DMS79 (cell line): ENCODE results near the gene ARPC1A.
"Not testable (repeated sequence)": the region's sequence is repeated elsewhere in the genome, so short reads cannot be mapped to it uniquely, and the experiment has no call there.

ENCODE experiments used
- DNase-seq: peaks from one replicate; lab custom pipeline; 2025; lab: John Stamatoyannopoulos, UW

ARPC1A gene

GRCh38 chr7:99322659-99323058 lies 3.0 kb upstream of the ARPC1A start:
- DNase-seq: not testable (repeated sequence)

GRCh38 chr7:99324559-99324958 lies 1.1 kb upstream of the ARPC1A start:
- no peak for DNase-seq

GRCh38 chr7:99325001-99325493 lies 651 bp upstream of the ARPC1A start:
- DNase-seq: no peak

DNA sequence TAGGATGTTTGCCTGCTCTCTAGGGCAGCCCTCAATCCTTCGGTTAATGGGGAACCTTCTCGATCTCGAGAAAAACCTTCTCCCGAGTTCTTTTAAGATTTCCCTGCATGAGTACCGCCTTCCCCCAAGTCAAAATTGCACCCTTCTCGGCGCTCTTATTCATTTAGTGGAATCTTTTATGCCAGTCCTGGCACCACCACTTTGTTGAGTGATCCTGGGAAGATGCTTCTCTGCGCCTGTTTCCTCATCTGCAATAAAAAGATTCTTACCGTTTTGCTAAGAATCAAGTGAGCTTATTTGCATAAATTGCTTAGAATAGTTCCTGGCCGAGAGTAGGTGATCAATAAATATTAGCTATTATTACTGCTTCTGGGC lies 697 bp downstream of the ARPC1A start:
- DNase-seq: no peak

GRCh38 chr7:99330314-99330961 lies 4.7 kb downstream of the ARPC1A start:
- not testable (repeated sequence) for DNase-seq

DNA sequence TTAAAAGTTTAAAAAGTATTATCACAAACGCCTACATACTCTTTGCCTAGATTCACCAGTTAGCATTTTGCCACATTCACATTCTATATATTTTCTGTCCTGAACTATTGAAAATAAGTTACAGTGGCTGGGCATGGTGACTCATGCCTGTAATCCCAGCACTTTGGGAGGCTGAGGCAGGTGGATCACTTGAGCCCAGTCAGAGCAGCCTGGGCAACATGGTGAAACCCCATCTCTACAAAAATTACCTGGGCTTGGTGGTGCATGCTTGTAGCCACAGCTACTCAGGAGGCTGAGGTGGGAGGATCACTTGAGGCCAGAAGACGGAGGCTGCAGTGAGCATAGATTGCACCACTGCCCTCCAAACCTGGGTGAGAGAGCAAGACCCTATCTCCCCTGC lies 5.3 kb downstream of the ARPC1A start:
- DNase-seq: no peak

DNA sequence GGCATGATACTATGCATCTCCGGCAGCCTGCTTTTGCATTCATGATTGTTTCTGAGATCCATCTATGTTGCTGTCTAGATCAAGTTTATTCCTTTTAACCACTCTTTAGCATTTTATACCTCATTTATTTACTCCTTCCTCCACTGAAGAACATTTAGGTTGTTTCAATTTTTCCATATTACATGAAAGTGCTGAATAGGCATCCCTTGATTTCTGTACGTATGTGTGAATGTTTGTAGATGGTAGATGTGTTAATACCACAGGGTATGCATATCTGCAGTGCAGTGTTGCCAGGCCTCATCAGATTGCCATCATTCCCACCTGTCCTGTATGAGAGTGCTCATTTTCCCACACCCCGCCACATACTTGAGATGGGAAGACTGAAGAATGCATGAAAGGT lies 13.9 kb downstream of the ARPC1A start:
- DNase-seq: no peak

GRCh38 chr7:99340659-99341058 lies 15.0 kb downstream of the ARPC1A start:
- DNase-seq: no peak

- DNase-seq: no peak
These were observed 18.5 kb downstream of the ARPC1A start for GRCh38 chr7:99344061-99344647.

DNA sequence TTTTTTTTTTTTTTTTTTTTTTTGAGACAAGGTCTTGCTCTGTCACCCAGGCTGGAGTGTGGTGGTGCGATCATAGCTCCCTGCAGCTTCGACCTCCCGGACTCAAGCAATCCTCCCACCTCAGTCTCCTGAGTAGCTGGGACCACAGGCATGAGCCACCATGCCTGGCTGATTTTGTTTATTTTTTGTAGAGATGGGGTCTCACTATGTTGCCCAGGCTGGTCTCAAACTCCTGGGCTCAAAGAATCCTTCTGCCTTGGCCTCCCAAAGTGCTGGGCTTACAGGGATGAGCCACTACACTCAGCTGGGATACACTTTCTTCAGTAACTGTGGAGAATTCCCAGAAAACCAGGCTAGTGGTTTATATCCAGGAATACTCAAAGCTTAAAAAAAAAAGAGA lies 24.9 kb downstream of the ARPC1A start:
- DNase-seq: not testable (repeated sequence)

GRCh38 chr7:99352247-99352646 lies 26.5 kb downstream of the ARPC1A start:
- DNase-seq: no peak

DNA sequence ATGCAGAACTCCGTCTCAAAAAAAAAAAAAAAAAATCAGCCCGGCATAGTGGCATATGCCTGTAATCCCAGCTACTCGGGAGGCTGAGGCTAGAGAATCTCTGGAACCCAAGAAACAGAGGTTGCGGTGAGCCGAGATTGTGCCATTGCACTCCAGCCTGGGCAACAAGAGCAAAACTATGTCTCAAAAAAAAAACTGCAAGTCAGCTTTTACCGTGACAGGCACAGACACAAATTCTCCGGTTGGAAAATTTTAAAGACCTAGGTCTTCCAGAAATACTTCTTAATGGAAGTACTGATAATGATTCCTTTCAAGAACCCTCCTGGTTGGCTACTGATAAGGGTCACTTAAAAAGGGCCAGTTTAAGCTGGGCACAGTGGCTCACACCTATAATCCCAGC lies 29.4 kb downstream of the ARPC1A start:
- no peak for DNase-seq

DNA sequence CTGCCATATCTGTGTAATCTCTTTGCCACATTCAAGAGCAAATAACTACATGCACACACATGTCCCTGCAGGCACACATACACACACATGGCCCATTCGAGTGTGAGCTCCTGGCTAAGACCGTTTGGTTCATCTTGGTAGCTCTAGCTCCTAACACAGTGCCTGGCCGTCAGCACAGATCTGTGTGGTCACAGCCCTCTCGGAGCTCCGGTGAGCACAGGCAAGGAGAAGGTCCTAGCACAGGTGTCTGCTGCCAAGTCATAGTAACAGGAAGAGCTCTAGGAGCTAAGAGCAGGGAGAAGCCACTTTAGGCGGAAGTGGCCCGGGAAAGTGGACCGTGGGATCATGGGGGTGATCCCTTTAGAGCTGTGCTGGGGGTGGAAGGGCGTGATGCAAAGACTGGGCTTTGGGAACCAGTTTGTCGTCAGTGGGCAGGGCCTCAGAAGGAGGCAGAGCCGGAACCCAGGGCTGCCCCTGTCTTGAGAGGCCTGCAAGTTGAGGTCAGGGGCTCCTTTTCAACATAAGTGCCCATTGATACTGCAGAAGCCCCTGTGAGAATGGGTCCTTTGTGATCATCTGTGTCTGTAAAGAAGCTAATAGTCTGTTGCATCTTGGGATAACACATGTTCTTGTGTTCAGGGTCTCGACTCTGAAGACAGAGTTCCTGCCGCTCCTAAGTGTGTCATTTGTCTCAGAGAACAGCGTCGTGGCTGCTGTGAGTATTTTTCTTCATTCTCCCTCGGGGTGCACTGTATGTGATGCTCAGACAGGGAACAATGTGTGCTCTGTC lies 32.2 kb downstream of the ARPC1A start:
- no peak for DNase-seq

DNA sequence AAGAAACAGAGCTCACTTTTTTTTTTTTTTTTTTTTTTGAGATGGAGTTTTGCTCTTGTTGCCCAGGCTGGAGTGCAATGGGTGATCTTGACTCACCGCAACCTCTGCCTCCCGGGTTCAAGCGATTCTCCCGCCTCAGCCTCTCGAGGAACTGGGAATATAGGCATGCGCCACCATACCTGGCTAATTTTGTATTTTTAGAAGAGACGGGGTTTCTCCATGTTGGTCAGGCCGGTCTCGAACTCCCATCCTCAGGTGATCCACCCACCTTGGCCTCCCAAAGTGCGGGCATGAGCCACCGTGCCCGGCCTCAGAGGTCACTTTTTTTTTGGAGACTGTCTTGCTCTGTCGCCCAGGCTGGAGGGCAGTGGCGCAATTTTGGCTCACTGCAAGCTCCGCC lies 32.8 kb downstream of the ARPC1A start:
- not testable (repeated sequence) for DNase-seq

DNA sequence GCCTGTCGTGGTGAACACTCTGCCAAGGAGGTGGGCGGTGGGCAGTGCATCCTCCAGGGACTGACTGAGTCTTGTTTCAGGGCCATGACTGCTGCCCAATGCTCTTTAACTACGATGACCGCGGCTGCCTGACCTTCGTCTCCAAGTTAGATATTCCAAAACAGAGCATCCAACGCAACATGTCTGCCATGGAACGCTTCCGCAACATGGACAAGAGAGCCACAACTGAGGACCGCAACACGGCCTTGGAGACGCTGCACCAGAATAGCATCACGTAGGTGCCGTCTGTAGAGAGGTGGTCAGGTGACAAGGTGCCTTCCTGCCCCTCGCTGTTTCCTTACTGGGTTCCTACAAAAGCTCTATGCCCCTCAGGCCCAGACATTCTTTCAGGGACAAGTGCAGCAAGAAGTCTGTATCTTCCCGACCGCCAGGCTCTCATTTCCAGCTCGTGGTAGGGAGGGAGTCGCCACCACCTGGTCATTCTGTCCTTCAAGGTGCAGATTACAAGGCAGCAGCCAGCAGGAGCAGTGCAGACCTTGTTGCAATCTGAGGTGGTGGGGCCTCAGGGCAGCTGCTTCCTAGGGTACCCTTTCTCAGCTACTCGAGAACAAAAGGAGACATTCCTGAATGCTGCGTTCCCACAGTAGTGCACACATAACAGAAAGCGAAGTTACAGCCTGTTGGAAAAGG lies 33.9 kb downstream of the ARPC1A start:
- DNase-seq: no peak

- DNase-seq: no peak
These were observed 37.1 kb downstream of the ARPC1A start for GRCh38 chr7:99362801-99363200.

DNA sequence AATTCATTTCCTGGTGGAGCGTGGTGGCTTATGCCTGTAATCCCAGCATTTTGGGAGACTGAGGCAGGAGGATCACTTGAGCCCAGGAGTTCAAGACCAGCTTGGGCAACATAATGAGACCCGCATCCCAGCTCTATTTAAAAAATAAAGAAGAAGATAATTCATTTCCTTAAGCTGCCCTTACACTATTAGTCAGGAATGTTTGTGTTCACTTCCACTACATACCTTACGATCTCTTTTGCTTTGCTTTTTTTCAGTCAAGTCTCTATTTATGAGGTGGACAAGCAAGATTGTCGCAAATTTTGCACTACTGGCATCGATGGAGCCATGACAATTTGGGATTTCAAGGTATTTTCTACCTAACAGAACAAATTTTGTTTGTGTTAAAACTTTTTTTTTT lies 37.6 kb downstream of the ARPC1A start:
- no peak for DNase-seq

- no peak for DNase-seq
These were observed 39.8 kb downstream of the ARPC1A start for GRCh38 chr7:99365318-99366141.

DNA sequence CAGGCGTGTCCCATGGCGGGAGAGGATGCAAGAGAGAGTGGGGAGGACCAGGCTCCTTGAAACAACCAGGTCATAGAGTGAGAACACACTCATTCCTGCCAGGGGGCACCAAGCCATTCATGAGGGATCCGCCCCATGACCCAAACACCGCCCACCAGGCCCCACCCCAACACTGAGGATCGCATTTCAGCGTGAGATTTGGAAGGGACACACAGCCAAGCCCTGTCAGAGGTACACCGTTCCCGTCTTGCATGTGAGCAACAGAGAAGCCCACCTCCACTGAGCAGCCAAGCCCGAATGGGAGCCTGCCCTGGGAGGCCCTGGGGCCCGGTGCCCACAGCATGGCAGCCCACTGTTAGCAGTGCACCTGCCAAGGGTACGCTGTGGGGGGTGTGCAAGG lies 40.9 kb downstream of the ARPC1A start:
- DNase-seq: no peak

- peak; percentile 21 for DNase-seq
These were observed 43.2 kb downstream of the ARPC1A start for GRCh38 chr7:99368750-99369389.

- no peak for DNase-seq
These were observed 44.2 kb downstream of the ARPC1A start for GRCh38 chr7:99369767-99370391.
